Duodenal mucosa (tissue), 2 donors: ENCODE data around the gene SLC44A1.

Experiments
- H3K27ac ChIP-seq: one replicate; pipeline ENCODE4 v1.7.0; 2013; ENCODE audit warnings: low read depth, low read length
- H3K27me3 ChIP-seq, 2 donors: one replicate each; pipeline ENCODE4 v1.7.0; 2013; ENCODE audit warnings: low read length in 2 of 2, control low read depth in 1 of 2; ENCODE audit not compliant: insufficient read depth in 2 of 2, control insufficient read depth in 1 of 2
- H3K36me3 ChIP-seq, 2 donors: one replicate each; pipeline ENCODE4 v1.7.0; 2013; ENCODE audit warnings: low read length in 2 of 2, control low read depth in 1 of 2; ENCODE audit not compliant: insufficient read depth in 2 of 2, control insufficient read depth in 1 of 2
- H3K4me1 ChIP-seq, 2 donors: one replicate each; pipeline ENCODE4 v1.7.0; 2013; ENCODE audit warnings: low read length in 2 of 2, control low read depth in 1 of 2; ENCODE audit not compliant: insufficient read depth in 2 of 2, control insufficient read depth in 1 of 2
- H3K4me3 ChIP-seq, 2 donors: one replicate each; pipeline ENCODE4 v1.7.0; 2013; ENCODE audit warnings: low read length in 2 of 2, low read depth in 1 of 2
- H3K9ac ChIP-seq, 2 donors: one replicate each; pipeline ENCODE4 v1.7.0; 2013; ENCODE audit warnings: low read length in 2 of 2, low read depth in 1 of 2
- H3K9me3 ChIP-seq, 2 donors: one replicate each; pipeline ENCODE4 v1.7.0; 2013; ENCODE audit warnings: low read length in 2 of 2, control low read depth in 1 of 2; ENCODE audit not compliant: control insufficient read depth in 1 of 2

The SLC44A1 gene

GRCh38 chr9:105425816-105426433, 181.5 kb downstream of the SLC44A1 start:
- no peak overlapping the region for H3K27ac ChIP-seq
- H3K4me1 ChIP-seq, result peaks cover 0 to 4% of the 10 kb centered on the region in 2 donors
- H3K27me3 ChIP-seq, result no peaks in the 10 kb centered on the region

GRCh38 chr9:105426657-105427056, 182.2 kb downstream of the SLC44A1 start:
- H3K9me3 ChIP-seq, result no peaks in the 10 kb centered on the region
- no peak overlapping the region for H3K4me3 ChIP-seq
- no peak overlapping the region for H3K27ac ChIP-seq
- peaks cover 5 to 11% of the 10 kb centered on the region in 2 donors for H3K4me1 ChIP-seq
- no peaks in the 10 kb centered on the region for H3K27me3 ChIP-seq
- no peaks in the 10 kb centered on the region for H3K36me3 ChIP-seq
- H3K9ac ChIP-seq, result no peak overlapping the region

More at GRCh38 chr9:105425816-105426433, 181.5 kb downstream of the SLC44A1 start:
- Histone ChIP-seq H3K9me3 (no peaks in the 10 kb centered on the region), H3K4me3 (no peak overlapping the region), H3K9ac (no peak overlapping the region), H3K36me3 (no peaks in the 10 kb centered on the region)

DNA sequence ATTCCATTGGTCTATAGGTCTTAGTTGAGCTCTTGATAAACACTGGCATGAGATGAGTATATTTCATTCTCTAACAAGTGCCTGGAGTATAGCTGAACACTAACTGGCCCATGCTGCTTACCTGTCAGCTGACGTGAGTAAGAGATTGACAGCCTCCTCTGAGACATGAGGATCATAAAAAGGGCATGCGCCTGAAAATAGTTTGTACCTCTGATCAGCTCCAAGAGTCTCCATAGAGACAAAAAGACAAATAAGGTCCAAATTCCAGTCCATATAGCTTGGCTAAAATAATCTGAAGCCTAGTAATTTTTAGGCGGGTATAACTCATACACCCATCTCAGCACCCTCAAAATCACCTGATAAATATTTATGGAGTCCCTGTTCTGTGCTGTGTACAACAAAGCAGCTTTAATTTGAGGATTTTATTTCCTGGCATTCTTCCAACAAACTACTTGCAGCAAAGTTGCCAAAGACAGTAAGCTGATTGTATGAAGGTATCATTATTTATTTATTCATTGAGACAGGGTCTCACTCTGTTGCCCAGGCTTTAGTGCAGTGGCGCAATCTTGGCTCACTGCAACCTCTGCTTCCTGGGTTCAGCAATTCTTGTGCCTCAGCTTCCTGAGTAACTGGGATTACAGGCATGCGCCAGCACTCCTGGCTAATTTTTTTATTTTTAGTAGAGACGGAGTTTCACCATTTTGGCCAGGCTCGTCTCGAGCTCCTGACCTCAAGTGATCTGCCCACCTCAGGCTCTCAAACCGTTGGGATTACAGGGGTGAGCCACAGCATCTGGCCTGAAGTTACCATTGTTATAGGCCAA, 187.2 kb downstream of the SLC44A1 start:
- H3K9me3 ChIP-seq, result peaks cover 0 to 4% of the 10 kb centered on the region in 2 donors
- H3K4me1 ChIP-seq, result peaks cover 14 to 17% of the 10 kb centered on the region in 2 donors
- H3K27ac ChIP-seq, result no peak overlapping the region
- H3K27me3 ChIP-seq, result no peaks in the 10 kb centered on the region
- peak overlapping the region in 1 of 2 donors; percentile 32 for H3K4me3 ChIP-seq
- H3K36me3 ChIP-seq, result no peaks in the 10 kb centered on the region
- no peak overlapping the region for H3K9ac ChIP-seq

DNA sequence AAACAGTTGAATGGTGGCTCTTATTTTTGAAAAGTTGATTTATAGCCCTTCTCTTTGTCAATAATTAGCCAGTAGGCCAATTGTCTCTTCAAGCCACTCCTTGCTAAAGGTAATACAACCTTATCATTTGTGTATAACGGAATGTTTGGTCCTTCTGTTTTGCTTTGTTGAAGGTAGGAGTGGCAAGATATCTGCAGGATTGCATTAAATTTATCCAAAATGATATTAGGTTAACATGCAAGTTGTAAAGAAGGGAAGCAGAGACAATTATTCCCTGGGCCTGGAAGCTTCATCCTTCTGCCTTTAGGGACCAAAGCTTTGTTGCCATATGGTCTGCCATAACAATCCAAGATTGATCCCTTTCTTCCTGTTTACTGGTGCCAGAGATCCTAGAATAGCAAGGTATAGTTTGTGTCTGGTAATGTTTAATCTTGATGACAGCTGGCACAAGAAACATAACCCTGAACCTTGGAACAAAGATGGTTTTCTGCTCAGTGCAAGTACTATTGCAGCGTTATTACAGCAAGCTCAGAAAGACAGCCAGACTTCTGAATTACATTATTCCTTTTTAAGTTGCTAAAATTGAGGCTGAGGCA, 187.9 kb downstream of the SLC44A1 start:
- Histone ChIP-seq H3K4me1 (peaks cover 14 to 19% of the 10 kb centered on the region in 2 donors), H3K36me3 (no peaks in the 10 kb centered on the region), H3K9ac (no peak overlapping the region), H3K4me3 (peak overlapping the region in 1 of 2 donors; percentile 32), H3K9me3 (peaks cover 0 to 4% of the 10 kb centered on the region in 2 donors), H3K27ac (no peak overlapping the region), H3K27me3 (no peaks in the 10 kb centered on the region)

GRCh38 chr9:105435453-105435852, 191.0 kb downstream of the SLC44A1 start:
- Histone ChIP-seq H3K9me3 (peaks cover 0 to 4% of the 10 kb centered on the region in 2 donors), H3K4me1 (peaks cover 14 to 33% of the 10 kb centered on the region in 2 donors), H3K27ac (no peak overlapping the region)

GRCh38 chr9:105436783-105437182, 192.3 kb downstream of the SLC44A1 start:
- Histone ChIP-seq H3K27me3 (no peaks in the 10 kb centered on the region), H3K27ac (no peak overlapping the region), H3K36me3 (no peaks in the 10 kb centered on the region), H3K9ac (no peak overlapping the region), H3K4me3 (no peak overlapping the region), H3K9me3 (peaks cover 0 to 4% of the 10 kb centered on the region in 2 donors), H3K4me1 (peaks cover 7 to 20% of the 10 kb centered on the region in 2 donors)

More at GRCh38 chr9:105435453-105435852, 191.0 kb downstream of the SLC44A1 start:
- no peak overlapping the region for H3K9ac ChIP-seq
- no peak overlapping the region for H3K4me3 ChIP-seq
- no peaks in the 10 kb centered on the region for H3K36me3 ChIP-seq
- H3K27me3 ChIP-seq, result no peaks in the 10 kb centered on the region

GRCh38 chr9:105437704-105438103, 193.3 kb downstream of the SLC44A1 start:
- H3K9me3 ChIP-seq, result peaks cover 0 to 4% of the 10 kb centered on the region in 2 donors
- H3K9ac ChIP-seq, result no peak overlapping the region
- H3K4me1 ChIP-seq, result peaks cover 5 to 20% of the 10 kb centered on the region in 2 donors
- H3K36me3 ChIP-seq, result no peaks in the 10 kb centered on the region
- no peaks in the 10 kb centered on the region for H3K27me3 ChIP-seq
- no peak overlapping the region for H3K4me3 ChIP-seq
- H3K27ac ChIP-seq, result no peak overlapping the region

GRCh38 chr9:105438141-105438806, 193.8 kb downstream of the SLC44A1 start:
- H3K9ac ChIP-seq, result no peak overlapping the region
- H3K27ac ChIP-seq, result no peak overlapping the region
- H3K4me1 ChIP-seq, result peaks cover 1 to 17% of the 10 kb centered on the region in 2 donors
- peak overlapping the region in 1 of 2 donors; percentile 2 for H3K4me3 ChIP-seq
- no peaks in the 10 kb centered on the region for H3K36me3 ChIP-seq
- H3K9me3 ChIP-seq, result peaks cover 0 to 4% of the 10 kb centered on the region in 2 donors
- no peaks in the 10 kb centered on the region for H3K27me3 ChIP-seq

DNA sequence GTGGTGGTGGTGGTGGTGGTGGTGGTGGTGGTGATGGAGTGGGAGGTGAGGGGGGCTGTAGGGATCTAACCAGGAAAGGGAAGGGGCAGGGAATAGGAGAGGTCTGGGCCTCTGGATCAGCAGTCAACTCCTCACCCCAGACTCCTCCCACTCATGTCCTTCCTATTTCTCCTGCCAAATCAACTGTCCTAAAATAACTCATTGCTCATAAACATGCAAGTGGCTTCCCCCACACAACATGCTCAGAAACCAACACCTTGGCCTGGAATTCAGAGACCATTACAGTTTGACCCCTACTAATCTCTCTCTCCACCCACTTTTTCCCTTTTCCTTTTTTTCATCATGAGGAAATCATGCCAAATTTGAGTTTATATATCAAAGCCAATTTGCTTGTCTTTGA, 195.0 kb downstream of the SLC44A1 start:
- Histone ChIP-seq H3K9me3 (peaks cover 0 to 4% of the 10 kb centered on the region in 2 donors), H3K27me3 (no peaks in the 10 kb centered on the region), H3K4me3 (no peak overlapping the region), H3K36me3 (no peaks in the 10 kb centered on the region), H3K27ac (no peak overlapping the region), H3K4me1 (peaks cover 0 to 16% of the 10 kb centered on the region in 2 donors), H3K9ac (no peak overlapping the region)
